Measurements from ENCODE around the gene RAD51B. TPM values are rescaled to one million over a fixed set of nuclear protein-coding genes. Genes with fewer than 3 reads are reported as not detected.
"Not testable (repeated sequence)": the region's sequence is repeated elsewhere in the genome, so short reads cannot be mapped to it uniquely, and the experiment has no call there.

The RAD51B gene
- total RNA-seq, 4 donors from 2014 or later: 14.0 to 16.4 (median 14.8) TPM

- DNase-seq: no peak
- Histone ChIP-seq H3K4me3 (replicated peaks in 1 of 3) (no peak overlapping the region), H3K36me3 (no peaks in the 10 kb centered on the region), H3K4me1 (peaks cover 11 to 26% of the 10 kb centered on the region in 2 donors), H3K27ac (no peak overlapping the region), H3K27me3 (no peaks in the 10 kb centered on the region), H3K9me3 (no peaks in the 10 kb centered on the region)
- 86 to 91% methylated on average over 2 of the region's 2 CpGs for WGBS, 2 donors
- intact Hi-C loops (cut with DNase I): no loop called here
- TF ChIP-seq POLR2A (IDR thresholded peaks at IDR 0.05) (no peak), CTCF (IDR thresholded peaks at IDR 0.05) (no peak)
Measured at GRCh38 chr14:68423686-68424085, 604.1 kb downstream of the RAD51B start.

GRCh38 chr14:68424443-68425172 lies 605.0 kb downstream of the RAD51B start:
- Histone ChIP-seq H3K4me3 (replicated peaks in 1 of 3) (no peak overlapping the region), H3K9me3 (no peaks in the 10 kb centered on the region), H3K27ac (no peak overlapping the region), H3K27me3 (no peaks in the 10 kb centered on the region), H3K4me1 (peaks cover 2 to 17% of the 10 kb centered on the region in 2 donors), H3K36me3 (no peaks in the 10 kb centered on the region)
- DNase-seq: no peak
- WGBS, 2 donors: 50 to 96% methylated on average over 2 of the region's 2 CpGs
- intact Hi-C loops (cut with DNase I): no loop called here
- TF ChIP-seq CTCF (IDR thresholded peaks at IDR 0.05) (no peak), POLR2A (IDR thresholded peaks at IDR 0.05) (no peak)

GRCh38 chr14:68426661-68427549 lies 607.3 kb downstream of the RAD51B start:
- no peaks in the 10 kb centered on the region for H3K36me3 ChIP-seq
- no peaks in the 10 kb centered on the region for H3K27me3 ChIP-seq
- H3K27ac ChIP-seq: no peak overlapping the region
- TF ChIP-seq POLR2A (IDR thresholded peaks at IDR 0.05) (no peak), CTCF (IDR thresholded peaks at IDR 0.05) (no peak)
- 88 to 90% methylated on average over 5 to 6 of the region's 6 CpGs for WGBS, 2 donors
- intact Hi-C loops (cut with DNase I): no loop called here
- DNase-seq: no peak
- no peak overlapping the region for H3K4me3 ChIP-seq (replicated peaks in 1 of 3)
- no peaks in the 10 kb centered on the region for H3K4me1 ChIP-seq
- H3K9me3 ChIP-seq: no peaks in the 10 kb centered on the region

DNA sequence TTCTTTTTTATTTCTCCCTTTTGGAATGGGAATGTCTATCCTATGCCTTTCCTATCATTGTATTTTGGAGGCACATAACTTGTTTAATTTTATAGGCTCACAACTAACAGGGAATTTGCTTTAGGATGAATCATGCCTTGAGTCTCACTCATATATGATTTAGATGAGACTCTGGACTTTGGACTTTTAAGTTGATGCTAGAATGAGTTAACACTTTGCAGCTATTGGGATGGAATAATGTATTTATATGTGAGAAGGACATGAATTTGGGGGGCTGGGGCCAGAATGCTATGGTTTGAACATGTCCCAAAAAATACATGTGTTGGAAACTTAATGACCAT lies 607.9 kb downstream of the RAD51B start:
- no peak overlapping the region for H3K27ac ChIP-seq
- no peak for TF ChIP-seq POLR2A (IDR thresholded peaks at IDR 0.05)
- TF ChIP-seq CTCF (IDR thresholded peaks at IDR 0.05): no peak

DNA sequence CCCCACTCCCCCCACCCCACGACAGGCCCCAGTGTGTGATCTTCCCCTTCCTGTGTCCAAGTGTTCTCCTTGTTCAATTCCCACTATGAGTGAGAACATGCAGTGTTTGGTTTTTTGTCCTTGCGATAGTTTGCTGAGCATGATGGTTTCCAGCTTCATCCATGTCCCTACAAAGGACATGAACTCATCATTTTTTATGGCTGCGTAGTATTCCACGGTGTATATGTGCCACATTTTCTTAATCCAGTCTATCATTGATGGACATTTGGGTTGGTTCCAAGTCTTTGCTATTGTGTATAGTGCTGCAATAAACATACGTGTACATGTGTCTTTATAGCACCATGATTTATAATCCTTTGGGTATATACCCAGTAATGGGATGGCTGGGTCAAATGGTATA lies 609.3 kb downstream of the RAD51B start:
- intact Hi-C loops (cut with DNase I); H3K4me1 ChIP-seq; H3K4me3 ChIP-seq (replicated peaks in 1 of 3); H3K27me3 ChIP-seq; H3K9me3 ChIP-seq; H3K36me3 ChIP-seq; H3K27ac ChIP-seq; DNase-seq: not testable (repeated sequence)
- 96 to 98% methylated on average over 5 of the region's 5 CpGs for WGBS, 2 donors

More for the DNA sequence above, 607.9 kb downstream of the RAD51B start:
- H3K4me1 ChIP-seq: no peaks in the 10 kb centered on the region
- H3K4me3 ChIP-seq (replicated peaks in 1 of 3): no peak overlapping the region
- H3K27me3 ChIP-seq: no peaks in the 10 kb centered on the region
- no peaks in the 10 kb centered on the region for H3K9me3 ChIP-seq
- no peaks in the 10 kb centered on the region for H3K36me3 ChIP-seq
- intact Hi-C loops (cut with DNase I): no loop called here
- DNase-seq: no peak

GRCh38 chr14:68434173-68434572 lies 614.6 kb downstream of the RAD51B start:
- H3K4me1 ChIP-seq; H3K4me3 ChIP-seq (replicated peaks in 1 of 3); H3K9me3 ChIP-seq; H3K27ac ChIP-seq; H3K36me3 ChIP-seq; H3K27me3 ChIP-seq; intact Hi-C loops (cut with DNase I); DNase-seq: not testable (repeated sequence)
- WGBS, 2 donors: 78 to 87% methylated on average over 6 of the region's 6 CpGs

DNA sequence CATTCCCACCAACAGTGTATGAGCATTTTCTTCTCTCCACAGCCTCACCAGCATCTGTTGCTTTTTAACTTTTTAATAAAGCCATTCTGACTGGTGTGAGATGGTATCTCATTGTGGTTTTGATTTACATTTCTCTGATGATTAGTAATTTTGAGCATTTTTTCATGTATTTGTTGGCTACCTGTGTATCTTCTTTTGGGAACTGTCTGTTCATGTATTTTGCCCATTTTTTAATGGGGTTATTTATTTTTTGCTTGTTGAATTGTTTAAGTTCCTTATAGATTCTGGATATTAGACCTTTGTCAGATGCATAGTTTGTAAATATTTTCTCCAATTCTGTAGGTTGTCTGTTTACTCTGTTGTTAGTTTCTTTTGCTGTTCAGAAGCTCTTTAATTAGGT lies 616.1 kb downstream of the RAD51B start:
- H3K27ac ChIP-seq; H3K27me3 ChIP-seq; H3K4me1 ChIP-seq; H3K36me3 ChIP-seq; H3K9me3 ChIP-seq; intact Hi-C loops (cut with DNase I); DNase-seq; H3K4me3 ChIP-seq (replicated peaks in 1 of 3): not testable (repeated sequence)

Measured in thyroid gland (tissue), 4 donors.